ENCODE measurements around the gene NIP7.
A peak's percentile ranks its signal among the peaks of the same experiment; 100 is the strongest.
"Not testable (repeated sequence)": the region's sequence is repeated elsewhere in the genome, so short reads cannot be mapped to it uniquely, and the experiment has no call there.

Gene NIP7

GRCh38 chr16:69339289-69340094 is at the start of gene NIP7, which contains the start of gene COG8:
NIP7 (plus strand) TSS chr16:69339772; CDS start chr16:69339830, 58 bp downstream.
COG8 (minus strand) TSS chr16:69339564; CDS start chr16:69339552, 12 bp downstream.
- DNase-seq, result peak; percentile 97

GRCh38 chr16:69291657-69292056 is 47.9 kb upstream of the NIP7 start:
- DNase-seq, result not testable (repeated sequence)

- no peak for DNase-seq
Measured at GRCh38 chr16:69293401-69293800, 46.2 kb upstream of the NIP7 start.

- no peak for DNase-seq
Measured at GRCh38 chr16:69294051-69294450, 45.5 kb upstream of the NIP7 start.

GRCh38 chr16:69296771-69297170 is 42.8 kb upstream of the NIP7 start:
- not testable (repeated sequence) for DNase-seq

- no peak for DNase-seq
Measured at GRCh38 chr16:69298261-69298660, 41.3 kb upstream of the NIP7 start.

- no peak for DNase-seq
Measured at GRCh38 chr16:69301187-69301586, 38.4 kb upstream of the NIP7 start.

- no peak for DNase-seq
Measured at GRCh38 chr16:69301861-69302260, 37.7 kb upstream of the NIP7 start.

- no peak for DNase-seq
Measured at GRCh38 chr16:69302301-69302700, 37.3 kb upstream of the NIP7 start.

GRCh38 chr16:69306031-69306430 is 33.5 kb upstream of the NIP7 start:
- no peak for DNase-seq

- DNase-seq, result no peak
Measured at GRCh38 chr16:69307091-69307490, 32.5 kb upstream of the NIP7 start.

GRCh38 chr16:69307856-69308255 is 31.7 kb upstream of the NIP7 start:
- DNase-seq, result no peak

- no peak for DNase-seq
Measured at GRCh38 chr16:69309316-69309715, 30.3 kb upstream of the NIP7 start.

- peak; percentile 93 for DNase-seq
Measured at GRCh38 chr16:69310653-69311532, 28.7 kb upstream of the NIP7 start, which contains the start of gene VPS4A. VPS4A (plus strand) TSS chr16:69311350; CDS start chr16:69311512, 162 bp downstream.

- peak; percentile 34 for DNase-seq
Measured at GRCh38 chr16:69311533-69312387, 27.8 kb upstream of the NIP7 start.

GRCh38 chr16:69313469-69313868 is 26.1 kb upstream of the NIP7 start:
- no peak for DNase-seq

- DNase-seq, result no peak
Measured at GRCh38 chr16:69314534-69314933, 25.0 kb upstream of the NIP7 start.

GRCh38 chr16:69315486-69316311 is 23.9 kb upstream of the NIP7 start:
- no peak for DNase-seq

GRCh38 chr16:69316595-69317034 is 23.0 kb upstream of the NIP7 start:
- DNase-seq, result no peak

GRCh38 chr16:69318177-69318910 is 21.2 kb upstream of the NIP7 start:
- DNase-seq, result no peak

GRCh38 chr16:69318911-69319289 is 20.7 kb upstream of the NIP7 start:
- no peak for DNase-seq
